Eye (tissue), 1 donor: ENCODE measurements around the gene TFDP1.
"Not testable (repeated sequence)": the region's sequence is repeated elsewhere in the genome, so short reads cannot be mapped to it uniquely, and the experiment has no call there.

Experiments
- DNase-seq: peaks from one replicate; pipeline ENCODE4 v3.0.0-alpha.2; 2015

TFDP1 gene

DNA sequence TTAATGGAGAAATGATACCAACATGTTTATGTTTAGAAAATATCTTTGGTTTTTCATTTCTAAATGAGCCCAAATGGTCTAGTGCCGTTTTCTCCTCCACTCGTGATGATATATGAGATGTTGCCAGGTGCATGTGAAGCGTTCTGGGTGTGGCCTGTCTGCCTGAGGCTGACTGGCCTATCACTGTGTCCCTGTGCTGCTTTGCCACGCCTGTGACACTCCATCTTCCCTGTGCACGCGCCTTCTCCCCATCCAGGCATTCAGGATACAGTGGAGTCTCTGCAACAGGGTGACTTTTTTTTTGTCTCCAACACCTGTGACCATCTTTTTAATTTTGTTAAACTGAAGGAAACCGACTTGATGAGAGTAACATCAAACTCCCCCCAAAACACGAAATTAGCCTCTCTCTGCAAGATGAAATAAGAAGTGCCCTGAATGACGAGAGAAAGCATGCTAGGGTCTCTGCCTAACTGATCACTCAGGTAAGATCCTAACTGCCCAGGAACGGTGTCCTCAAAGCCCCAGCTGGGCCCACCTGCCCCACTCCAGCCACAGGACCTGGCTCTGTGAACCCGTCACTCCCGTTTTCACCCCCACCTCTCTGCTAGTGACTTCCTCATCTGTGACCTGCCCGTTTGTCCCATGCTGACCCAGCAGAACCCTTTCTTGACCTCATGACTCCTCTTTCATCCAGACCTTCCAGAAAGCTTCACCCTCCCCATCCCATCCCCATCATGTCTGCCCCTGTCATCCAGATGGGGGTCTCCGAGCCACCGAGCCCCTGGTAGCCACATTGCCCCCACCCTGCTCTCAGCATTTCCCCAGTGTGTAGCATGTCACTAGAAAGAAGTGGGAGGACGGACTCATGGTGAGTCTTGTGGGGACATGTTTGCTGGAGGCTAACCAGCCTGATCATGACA lies 33.2 kb upstream of the TFDP1 start:
- no peak for DNase-seq

DNA sequence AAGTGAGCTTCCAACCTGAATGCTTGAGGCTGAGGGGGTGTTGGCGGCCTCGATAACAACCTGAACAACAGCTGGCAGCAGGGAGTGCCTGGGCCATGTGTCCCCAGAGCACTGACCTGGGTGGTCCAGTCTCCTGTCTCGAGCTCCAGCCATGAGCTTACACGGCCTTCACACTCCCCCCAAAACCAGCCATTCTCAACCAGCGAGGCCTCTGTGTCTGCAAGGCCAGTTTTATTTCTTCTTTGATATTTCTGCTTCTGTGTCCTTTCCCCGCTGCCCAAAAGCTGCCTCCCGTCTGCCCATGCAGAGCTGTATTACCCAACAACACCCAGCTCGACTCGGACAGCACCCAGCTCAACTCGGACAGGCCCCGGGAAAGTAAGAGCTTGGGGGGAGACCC lies 32.5 kb upstream of the TFDP1 start:
- DNase-seq: no peak

DNA sequence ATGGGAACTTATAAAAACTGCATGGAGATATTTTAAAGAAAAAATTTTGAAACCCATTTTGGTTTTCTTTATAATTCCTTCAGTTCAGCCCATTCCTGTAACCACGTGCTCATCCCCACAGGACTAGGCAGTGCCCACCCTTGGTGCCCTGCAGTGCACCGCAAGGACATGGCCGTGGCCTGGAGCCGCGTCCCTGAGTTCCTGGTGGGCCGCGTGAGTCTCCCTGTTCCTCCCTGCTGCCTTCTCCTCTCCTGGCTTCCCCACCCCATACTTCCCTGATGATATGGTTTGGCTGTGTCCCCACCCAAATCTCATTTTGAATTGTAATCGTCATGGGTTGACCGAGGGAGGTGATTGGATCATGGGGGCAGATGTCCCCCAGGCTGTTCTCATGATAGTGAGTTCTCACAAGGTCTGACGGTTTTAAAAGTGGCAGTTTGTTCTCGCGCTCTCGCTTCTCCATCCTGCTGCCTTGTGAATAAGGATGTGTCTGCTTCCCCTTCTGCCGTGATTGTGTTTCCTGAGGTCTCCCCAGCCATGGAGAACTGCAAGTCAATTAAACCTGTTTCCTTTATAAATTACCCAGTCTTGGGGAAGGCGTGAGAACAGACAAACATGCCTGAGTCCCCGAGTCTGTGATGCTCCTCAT lies 31.6 kb upstream of the TFDP1 start:
- no peak for DNase-seq

DNA sequence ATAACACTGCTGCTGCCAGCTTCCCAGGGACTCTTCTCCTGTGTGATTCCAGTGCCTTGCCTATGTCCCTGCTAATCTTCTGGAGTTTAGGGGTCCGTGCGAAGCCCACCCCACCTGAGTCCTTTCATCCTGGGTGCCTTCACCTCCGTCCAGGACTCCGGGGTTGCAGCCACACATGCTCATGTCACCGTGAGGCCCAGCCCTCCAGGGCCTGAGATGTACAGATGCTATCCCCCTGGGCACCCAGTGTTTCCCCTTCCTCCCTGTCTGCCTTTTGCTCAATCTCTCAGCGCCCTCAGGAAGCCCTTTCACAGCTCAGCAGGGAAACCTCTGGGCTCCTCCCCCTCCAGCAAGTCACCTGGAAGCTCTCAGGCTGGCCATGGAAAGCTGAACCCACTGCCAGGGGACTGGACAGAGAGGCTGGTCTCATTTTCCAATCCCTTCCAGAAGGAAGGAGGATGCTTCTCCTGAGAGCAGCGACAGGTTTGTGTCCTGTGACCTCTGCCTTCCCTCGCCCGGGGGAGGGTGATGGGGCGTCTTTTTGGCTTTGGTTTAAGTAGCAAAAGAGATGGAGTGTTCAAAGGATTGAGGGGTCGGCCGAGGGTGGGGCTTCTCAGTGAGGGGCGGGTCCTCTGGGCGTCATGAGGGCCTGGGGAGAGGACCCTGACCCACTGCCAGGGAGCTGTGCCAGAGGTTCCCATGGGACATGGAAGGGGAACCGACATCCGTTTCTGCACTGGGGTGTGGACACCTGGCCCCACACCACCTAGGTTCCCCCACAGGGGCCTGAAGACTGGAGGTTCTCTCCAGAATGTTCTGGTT lies 30.8 kb upstream of the TFDP1 start:
- no peak for DNase-seq

DNA sequence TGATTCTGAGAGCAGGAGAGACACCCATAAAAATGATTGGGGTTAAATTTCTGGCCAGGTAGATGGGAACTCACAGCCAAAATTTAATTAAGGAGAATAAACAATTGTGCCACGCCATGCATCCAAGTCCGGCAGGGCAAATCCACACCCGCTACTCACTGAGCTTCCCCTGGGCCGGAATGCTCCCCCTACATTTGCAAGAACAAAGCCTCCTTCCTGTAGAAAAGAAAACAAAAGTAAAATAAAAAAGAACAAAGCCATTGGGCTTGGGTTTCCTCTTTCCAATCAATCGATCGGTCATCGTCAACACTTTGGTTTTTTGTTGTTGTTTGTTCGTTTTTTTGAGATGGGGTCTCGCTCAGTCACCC lies 30.2 kb upstream of the TFDP1 start:
- DNase-seq: no peak

DNA sequence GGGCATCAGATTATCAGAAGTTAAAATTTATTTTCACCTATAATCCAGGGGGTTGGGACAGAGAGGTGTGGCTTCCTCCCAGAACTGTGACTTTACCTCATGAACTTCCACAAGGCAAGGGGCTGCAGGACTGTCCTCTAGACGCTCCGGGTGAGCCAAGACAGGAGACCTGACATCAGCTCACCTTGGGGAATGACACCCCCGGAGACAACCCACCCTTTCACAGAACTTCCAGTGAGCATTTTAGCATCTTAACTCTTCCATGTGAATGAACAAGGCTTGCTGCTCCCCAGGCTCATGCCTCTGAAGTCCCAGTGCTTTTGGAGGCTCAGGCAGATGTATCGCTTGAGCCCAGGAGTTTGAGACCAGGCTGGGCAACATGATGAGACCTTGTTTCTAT lies 29.4 kb upstream of the TFDP1 start:
- DNase-seq: no peak

DNA sequence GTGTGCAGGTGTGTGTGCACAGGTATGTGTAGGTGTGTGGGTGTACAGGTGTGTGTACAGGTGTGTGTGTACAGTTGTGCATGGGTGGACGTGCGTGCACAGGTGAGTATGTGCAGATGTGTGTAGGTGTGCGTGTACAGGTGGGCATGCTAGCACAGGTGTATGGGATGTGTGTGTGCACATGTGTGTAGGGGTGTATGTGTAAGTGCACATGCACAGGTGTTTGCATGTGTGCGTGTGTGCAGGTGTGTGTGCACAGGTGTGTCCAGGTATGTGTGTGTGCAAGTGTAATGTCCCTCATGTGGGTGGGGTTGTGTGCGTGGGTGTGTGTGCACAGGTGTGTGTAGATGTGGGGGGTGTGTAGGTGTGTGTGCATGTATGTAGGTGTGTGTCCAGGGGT lies 27.5 kb upstream of the TFDP1 start:
- DNase-seq: no peak

DNA sequence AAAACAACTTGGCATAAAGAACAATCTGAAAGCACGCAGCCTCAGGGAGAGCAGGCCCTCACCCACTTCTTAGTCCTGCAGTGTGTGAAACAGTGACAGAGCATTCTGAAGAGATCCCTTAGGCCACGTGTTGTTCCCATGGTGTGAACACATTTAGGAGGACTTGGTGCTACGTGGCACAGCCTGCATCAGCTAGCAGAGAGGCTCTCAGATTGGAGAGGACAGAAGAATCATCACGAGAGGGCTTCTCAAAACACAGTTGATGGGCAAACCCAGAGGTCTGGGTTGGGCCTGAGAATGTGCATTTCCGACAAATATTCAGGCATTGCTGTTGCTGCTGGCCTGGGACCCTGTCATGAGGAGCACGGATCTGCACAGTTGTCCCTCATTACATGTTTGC lies 26.1 kb upstream of the TFDP1 start:
- no peak for DNase-seq

DNA sequence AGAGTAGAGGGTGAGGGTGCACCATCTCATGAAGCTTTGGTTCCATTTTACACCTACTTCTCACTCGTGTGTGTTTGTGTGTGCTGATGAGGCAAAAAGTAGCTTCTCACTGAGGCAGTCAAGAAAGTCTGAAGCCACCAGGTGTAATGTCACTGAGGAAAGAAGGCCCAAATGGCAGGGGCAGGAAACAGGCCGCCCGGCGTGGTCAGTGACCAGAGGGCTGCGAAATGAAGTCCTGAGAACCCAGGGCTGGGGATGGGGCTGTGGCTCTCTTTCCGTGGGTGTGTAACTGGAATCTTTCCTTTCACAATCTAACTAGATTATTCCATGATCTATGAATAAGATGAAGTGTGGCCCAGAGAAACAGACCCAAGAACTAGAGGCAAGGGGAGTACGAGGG lies 25.5 kb upstream of the TFDP1 start:
- DNase-seq: no peak

DNA sequence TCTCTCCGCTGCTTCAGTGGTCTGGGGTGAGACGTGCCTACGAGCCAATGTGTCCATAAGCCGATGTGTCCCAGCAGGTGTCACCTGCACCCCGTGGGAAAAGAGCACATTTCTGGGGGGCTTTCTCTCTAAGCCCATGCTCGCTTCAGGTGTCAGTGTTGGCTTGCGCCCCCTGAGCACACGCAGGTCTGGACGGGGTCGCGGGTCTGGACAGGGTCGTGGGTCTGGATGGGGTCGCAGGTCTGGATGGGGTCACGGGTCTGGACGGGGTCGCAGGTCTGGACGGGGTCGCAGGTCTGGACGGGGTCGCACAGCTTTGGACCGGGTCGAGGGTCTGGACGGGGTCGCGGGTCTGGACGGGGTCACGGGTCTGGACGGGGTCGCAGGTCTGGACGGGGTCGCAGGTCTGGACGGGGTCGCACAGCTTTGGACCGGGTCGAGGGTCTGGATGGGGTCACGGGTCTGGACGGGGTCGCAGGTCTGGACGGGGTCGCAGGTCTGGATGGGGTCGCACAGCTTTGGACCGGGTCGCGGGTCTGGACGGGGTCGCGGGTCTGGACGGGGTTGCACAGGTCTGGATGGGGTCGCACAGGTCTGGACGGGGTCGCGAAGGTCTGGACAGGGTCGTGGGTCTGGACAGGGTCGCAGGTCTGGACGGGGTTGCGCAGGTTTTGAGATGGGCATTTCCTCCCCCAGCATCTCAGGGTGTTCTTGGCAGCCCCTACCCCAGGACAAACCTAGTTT lies 24.5 kb upstream of the TFDP1 start:
- no peak for DNase-seq

DNA sequence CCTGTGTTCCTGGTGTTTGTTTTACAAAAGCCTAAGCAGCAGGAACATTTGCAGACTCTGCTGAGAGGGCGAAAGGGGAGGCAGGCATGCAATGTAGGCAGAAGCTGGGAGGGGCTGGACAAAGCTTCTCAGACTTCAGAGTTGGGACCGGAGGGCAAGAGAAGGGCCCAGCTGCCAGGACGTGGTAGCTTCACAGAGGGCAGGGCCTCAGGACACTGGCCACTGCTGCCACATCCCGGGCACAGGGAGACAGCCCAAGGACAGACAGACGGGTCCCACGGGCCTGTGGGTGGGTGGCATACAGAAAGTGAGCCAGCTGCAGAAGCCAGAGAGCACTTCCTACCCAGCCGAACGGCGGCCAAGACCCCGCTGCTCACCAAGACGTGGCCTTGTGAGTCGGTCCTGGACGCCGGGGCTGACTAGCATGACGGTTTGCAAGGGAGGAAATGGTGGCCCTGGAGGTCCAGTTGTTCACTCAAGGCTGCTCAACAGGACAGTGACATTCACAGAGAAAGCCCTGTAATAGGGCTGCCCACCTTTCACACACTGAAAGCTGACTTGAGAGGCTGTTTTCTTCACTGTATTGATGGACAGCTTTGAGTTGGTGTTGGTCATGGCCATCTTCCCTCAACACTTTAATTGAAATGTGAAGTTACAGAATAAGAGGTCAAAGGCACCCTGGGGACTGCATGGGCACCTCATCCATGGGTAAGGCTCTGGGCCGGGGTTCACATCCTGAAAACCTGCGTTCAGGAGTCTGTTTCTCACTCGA lies 23.7 kb upstream of the TFDP1 start:
- no peak for DNase-seq

DNA sequence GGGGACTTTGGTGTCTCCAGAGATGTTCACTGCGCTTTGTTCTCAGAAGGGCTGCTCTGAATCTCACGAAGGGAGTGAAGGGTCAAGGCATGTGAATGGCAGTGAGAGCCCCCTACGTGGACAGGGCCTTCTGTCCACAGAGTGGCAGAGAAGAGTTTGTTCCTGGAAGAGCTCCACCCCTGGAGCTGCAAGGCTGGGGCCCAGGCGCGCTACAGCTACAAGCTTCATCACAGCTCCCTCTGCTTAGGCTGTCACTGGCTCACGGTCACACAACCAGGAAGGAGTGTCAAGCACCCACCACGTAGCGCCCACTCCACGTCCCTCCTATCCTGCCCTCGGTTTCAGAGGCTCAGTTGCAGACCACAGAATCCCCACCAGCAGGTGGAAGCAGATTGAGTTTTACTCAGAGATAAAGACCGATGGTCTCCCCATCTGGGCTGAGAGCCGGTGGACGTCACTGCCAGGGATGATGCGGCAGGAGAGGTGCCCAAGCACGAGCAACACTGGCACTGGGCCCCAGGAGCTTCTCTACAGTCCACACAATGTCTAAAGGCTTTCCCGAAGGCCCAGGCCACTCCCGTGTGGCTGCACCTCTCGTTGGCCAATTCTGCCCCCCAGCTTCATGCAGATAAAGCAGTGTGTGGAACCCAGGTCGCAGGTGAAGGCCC lies 23.0 kb upstream of the TFDP1 start:
- DNase-seq: no peak

DNA sequence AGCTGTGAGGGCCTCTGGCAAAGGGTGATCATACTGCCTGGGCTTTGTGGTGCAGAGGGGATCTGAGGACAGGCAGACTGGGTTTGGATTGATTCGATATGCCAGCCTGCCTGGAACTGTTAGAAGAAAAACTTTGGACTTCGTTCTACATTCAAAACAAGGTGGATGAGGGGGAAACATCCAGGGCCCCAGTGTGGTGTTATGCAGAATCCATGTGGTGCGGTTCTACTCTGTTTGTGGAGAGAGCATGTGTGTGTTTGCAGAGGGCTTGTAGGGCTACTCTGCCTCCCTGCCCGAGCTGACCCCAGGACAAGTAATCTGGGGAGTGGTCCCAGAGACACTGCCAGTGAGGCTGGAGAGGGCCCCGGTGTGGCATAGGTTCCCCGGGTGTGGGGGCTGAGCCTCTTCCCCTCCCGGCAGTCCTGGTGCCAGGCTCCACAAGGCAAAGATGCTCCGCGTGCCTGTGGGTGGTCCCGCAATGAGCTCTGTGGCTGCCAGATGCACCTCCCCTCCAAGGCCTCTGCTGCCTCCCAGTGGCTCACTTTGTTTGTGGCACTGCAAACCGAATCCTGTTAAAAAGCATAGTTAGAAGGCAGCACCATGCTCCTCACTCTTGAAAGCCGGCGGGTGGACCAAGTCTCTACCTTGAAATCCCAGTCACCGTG lies 22.3 kb upstream of the TFDP1 start:
- DNase-seq: peak; percentile 93

DNA sequence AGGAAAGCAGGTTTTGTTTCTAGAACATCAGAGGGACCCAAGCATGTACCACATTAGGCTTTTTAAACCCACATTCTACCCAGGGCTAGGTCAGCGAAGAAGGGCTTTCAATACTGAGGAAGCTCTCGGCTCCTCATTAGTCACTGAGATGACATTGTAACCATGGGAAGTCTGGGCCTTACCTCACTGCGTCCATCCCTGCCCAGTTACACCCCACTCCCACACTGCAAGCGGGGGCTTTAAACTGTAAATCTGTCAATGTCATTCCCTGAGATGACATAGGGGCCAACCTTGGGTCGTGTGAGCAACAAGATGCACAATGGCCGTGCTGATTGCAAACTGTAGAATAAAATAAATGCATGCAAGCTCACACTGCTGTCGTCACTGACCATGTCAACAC lies 21.7 kb upstream of the TFDP1 start:
- DNase-seq: no peak

DNA sequence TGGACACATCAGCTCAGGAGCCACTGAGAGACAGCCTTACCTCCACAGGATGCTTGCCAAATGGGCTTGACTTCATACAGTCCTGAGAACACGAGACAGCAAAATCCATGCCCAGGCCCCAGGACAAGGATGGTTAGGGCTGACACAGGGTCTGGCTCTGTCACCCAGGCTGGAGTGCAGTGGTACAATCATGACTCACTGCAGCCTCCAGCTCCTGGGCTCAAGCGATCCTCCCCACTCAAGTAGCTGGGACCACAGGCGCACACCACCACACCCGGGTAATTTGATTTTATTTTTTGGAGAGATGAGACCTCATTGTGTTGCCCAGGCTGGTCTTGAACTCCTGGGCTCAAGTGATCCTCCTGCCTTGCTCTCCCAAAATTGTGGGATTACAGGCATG lies 21.0 kb upstream of the TFDP1 start:
- not testable (repeated sequence) for DNase-seq

DNA sequence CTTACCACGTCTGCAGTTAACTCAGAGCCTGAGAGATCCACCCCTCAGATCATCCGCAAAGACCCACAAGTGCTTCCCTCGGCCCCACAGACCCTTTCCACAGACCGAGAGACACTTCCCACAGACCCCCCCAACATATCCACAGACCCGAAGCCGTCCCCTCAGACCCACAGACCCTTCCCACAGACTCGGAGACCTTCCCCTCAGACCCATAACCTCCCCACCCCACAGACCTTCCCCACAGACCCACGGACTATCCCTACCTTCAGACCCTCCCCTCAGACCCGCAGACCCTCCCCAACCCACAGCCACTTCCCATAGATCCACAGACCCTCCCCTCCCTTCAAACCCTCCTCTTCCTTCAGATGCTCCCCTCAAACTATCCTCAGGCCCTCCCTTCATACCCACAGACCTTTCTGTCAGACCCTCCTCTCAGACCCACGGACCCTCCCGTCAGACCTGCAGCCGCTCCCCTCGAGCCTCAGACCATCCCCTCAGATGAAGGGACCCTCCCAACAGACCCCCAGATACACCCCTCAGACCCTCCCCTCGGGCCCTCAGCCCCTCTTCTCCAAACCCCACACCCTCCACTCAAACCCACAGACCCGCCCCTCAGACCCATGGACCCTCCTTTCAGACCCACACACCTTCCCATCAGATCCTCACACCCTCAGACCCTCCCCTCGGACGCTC lies 20.1 kb upstream of the TFDP1 start:
- no peak for DNase-seq

DNA sequence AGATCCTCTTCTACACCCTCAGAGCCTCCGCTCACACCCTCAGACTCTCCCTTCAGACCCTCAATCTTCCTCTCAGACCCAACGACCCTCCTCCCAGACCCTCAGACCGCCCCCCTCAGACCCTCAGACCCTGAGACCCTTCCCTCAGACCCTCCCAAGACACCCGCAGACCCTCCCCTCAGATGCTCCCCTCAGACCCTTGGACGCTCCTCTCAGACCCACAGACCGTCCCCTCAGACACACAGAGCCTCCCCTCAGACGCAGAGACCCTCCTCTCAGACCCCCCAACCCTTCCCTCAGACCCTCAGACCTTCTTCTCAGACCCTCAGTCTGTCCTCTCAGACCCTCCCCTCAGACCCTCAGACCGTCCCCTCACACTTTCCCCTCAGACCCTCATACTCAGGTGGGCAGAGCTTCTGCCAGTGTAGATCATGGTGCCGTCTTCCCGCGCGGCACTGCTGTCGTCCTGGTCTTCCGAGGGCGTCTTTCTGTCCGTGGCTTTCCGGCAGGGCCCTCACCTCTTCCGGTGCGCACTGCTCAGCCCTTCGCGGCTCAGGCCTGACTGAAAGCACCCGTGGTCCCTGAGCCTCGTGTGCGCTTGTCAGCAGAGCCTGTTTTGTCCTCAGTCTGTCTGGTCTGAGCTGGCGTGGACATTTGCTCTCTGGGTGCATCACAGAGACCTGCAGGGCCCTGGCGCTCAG lies 18.9 kb upstream of the TFDP1 start:
- no peak for DNase-seq

DNA sequence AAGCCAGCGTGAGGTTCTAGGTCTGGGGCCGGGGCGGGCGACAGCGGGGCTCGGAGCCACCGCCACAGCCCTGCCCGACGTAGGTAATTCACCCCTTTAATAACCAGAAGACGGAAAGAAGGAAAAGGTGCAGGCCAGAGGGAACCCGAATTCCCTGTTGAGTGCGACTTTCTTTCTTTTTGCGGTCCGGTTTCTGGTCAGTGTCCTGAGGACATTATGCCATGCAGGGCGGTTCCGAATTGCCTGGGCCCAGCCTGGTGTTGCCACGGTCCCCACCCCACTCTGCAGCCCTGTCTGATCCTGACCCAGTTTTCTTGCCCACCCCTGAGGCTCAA lies 18.4 kb upstream of the TFDP1 start:
- no peak for DNase-seq

DNA sequence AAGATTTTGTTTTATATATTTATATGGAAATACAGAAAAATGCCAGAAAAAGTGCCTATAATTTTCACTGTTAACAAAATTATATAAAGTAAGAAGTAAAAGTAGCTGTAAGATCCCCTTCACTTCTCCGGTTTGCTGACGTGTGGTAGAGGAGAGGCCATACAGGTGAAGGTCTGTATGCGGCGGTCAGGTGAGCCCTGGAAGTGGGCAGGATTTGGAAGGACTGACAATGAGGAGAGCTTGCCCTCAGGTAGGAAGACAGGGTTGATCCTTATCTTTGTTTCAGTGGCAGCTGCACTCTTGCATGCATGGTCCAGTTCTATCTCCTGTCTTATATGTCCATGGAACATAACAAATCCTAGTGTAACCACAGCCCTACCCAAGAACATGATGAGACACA lies 16.9 kb upstream of the TFDP1 start:
- DNase-seq: no peak

DNA sequence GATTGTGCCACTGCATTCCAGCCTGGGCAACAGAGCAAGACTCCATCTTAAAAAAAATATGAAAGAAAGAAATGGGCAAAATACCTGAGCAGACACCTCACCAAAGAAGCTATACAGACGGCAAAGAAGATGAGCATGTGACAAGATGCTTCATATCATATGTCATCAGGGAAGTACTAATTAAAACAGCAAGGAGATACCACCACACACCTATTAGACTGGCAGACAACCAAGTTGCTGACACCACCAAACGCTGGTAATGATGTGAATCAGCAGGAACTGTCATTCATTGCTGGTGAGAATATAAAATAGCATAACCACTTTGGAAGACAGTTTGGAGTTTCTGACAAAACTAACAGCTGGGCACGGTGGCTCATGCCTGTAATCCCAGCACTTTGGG lies 11.5 kb upstream of the TFDP1 start:
- DNase-seq: no peak
